Panc1 (cell line): ENCODE results near the gene PINLYP.

Experiments used
- POLR2AphosphoS5 ChIP-seq: IDR thresholded peaks from 2 replicates; pipeline ENCODE4 v1.6.1; 2012; ENCODE audit warnings: mild to moderate bottlenecking, low read depth, low read length, moderate library complexity
- REST ChIP-seq, 2 experiments: IDR thresholded peaks; 2 replicates each; pipeline ENCODE4 v1.6.1; 2011 to 2012; ENCODE audit warnings: low read depth in 2 of 2, control low read depth in 1 of 2, low read length in 1 of 2, mild to moderate bottlenecking in 1 of 2, moderate library complexity in 1 of 2; ENCODE audit not compliant: insufficient read depth in 1 of 2
- SIN3A ChIP-seq: IDR thresholded peaks from 2 replicates; pipeline ENCODE4 v1.6.1; 2012; ENCODE audit warnings: low read depth, mild to moderate bottlenecking, low read length, moderate library complexity, borderline replicate concordance; ENCODE audit not compliant: insufficient read depth
- TF ChIP-seq, protein P1 (sequence below): fragments of 450-650 bp; IDR thresholded peaks from 2 replicates; pipeline ENCODE4 v1.5.1; 2017; ENCODE audit warnings: mild to moderate bottlenecking

DNA sequence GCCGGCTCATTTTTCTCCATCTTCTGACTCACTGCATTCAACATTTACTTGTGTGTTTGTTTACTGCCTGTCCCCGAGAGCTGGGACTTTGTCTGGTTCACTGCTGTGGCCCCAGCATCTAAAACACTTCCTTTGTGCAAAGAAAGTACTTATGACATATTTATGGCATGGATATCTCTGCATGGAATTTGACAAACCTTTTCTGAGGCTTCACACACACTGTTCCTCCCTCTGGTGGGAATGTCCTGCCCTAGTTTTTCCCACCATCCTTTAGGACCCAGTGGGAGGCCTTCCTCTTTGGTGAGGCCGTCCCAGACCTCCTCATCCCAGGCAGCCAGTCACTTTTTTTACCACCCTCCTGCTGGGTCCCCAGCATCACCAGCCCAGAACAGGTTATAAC lies 34.9 kb downstream of the PINLYP start:
- TF ChIP-seq, protein P1, sequence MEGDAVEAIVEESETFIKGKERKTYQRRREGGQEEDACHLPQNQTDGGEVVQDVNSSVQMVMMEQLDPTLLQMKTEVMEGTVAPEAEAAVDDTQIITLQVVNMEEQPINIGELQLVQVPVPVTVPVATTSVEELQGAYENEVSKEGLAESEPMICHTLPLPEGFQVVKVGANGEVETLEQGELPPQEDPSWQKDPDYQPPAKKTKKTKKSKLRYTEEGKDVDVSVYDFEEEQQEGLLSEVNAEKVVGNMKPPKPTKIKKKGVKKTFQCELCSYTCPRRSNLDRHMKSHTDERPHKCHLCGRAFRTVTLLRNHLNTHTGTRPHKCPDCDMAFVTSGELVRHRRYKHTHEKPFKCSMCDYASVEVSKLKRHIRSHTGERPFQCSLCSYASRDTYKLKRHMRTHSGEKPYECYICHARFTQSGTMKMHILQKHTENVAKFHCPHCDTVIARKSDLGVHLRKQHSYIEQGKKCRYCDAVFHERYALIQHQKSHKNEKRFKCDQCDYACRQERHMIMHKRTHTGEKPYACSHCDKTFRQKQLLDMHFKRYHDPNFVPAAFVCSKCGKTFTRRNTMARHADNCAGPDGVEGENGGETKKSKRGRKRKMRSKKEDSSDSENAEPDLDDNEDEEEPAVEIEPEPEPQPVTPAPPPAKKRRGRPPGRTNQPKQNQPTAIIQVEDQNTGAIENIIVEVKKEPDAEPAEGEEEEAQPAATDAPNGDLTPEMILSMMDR = no peak
- TF ChIP-seq REST (IDR thresholded peaks at IDR 0.05; ENCODE audit: insufficient read depth in 1 of 2, low read depth in 2 of 2, low read length in 1 of 2) (no peak), POLR2AphosphoS5 (no peak), SIN3A (no peak)
